ENCODE results near the gene TRIP11.

TRIP11 gene

GRCh38 chr14:92010644-92011043 is 29.2 kb downstream of the TRIP11 start:
- DNase-seq (ENCODE audit: low read depth) = no peak

- no peak for DNase-seq (ENCODE audit: low read depth)
Observed at GRCh38 chr14:92009604-92010003, 30.3 kb downstream of the TRIP11 start.

GRCh38 chr14:92005019-92005418 is 34.8 kb downstream of the TRIP11 start:
- no peak for DNase-seq (ENCODE audit: low read depth)

- DNase-seq (ENCODE audit: low read depth) = no peak
Observed at GRCh38 chr14:92004062-92004461, 35.8 kb downstream of the TRIP11 start.

GRCh38 chr14:91998667-91999570 is 40.9 kb downstream of the TRIP11 start:
- DNase-seq (ENCODE audit: low read depth) = no peak

GRCh38 chr14:91997492-91997891 is 42.4 kb downstream of the TRIP11 start:
- no peak for DNase-seq (ENCODE audit: low read depth)

- DNase-seq (ENCODE audit: low read depth) = no peak
Observed at GRCh38 chr14:91996948-91997371, 42.9 kb downstream of the TRIP11 start.

GRCh38 chr14:91987192-91987591 is 52.7 kb downstream of the TRIP11 start:
- no peak for DNase-seq (ENCODE audit: low read depth)

- DNase-seq (ENCODE audit: low read depth) = no peak
Observed at GRCh38 chr14:91985521-91986255, 54.2 kb downstream of the TRIP11 start.

- DNase-seq (ENCODE audit: low read depth) = no peak
Observed at GRCh38 chr14:91985008-91985407, 54.9 kb downstream of the TRIP11 start.

- DNase-seq (ENCODE audit: low read depth) = no peak
Observed at GRCh38 chr14:91983588-91983987, 56.3 kb downstream of the TRIP11 start.

GRCh38 chr14:91980157-91980556 is 59.7 kb downstream of the TRIP11 start:
- DNase-seq (ENCODE audit: low read depth) = no peak

GRCh38 chr14:91977884-91978283 is 62.0 kb downstream of the TRIP11 start:
- DNase-seq (ENCODE audit: low read depth) = no peak

- DNase-seq (ENCODE audit: low read depth) = no peak
Observed at GRCh38 chr14:91975763-91976162, 64.1 kb downstream of the TRIP11 start.

GRCh38 chr14:91971188-91971778 is 68.6 kb downstream of the TRIP11 start:
- DNase-seq (ENCODE audit: low read depth) = no peak

GRCh38 chr14:91968280-91968679 is 71.6 kb downstream of the TRIP11 start:
- DNase-seq (ENCODE audit: low read depth) = no peak

GRCh38 chr14:91964724-91965123 is 75.1 kb downstream of the TRIP11 start:
- no peak for DNase-seq (ENCODE audit: low read depth)

GRCh38 chr14:91964011-91964410 is 75.8 kb downstream of the TRIP11 start:
- DNase-seq (ENCODE audit: low read depth) = no peak

- DNase-seq (ENCODE audit: low read depth) = no peak
Observed at GRCh38 chr14:91963465-91963864, 76.4 kb downstream of the TRIP11 start.

- DNase-seq (ENCODE audit: low read depth) = no peak
Observed at GRCh38 chr14:91961297-91962220, 78.3 kb downstream of the TRIP11 start.

GRCh38 chr14:91957876-91958313 is 82.0 kb downstream of the TRIP11 start:
- DNase-seq (ENCODE audit: low read depth) = no peak

GRCh38 chr14:91956616-91957015 is 83.2 kb downstream of the TRIP11 start:
- no peak for DNase-seq (ENCODE audit: low read depth)
